Astrocyte of the spinal cord (primary cell): ENCODE data around the gene ZNF813.
"Not testable (repeated sequence)": the region's sequence is repeated elsewhere in the genome, so short reads cannot be mapped to it uniquely, and the experiment has no call there.

Source experiments
- DNase-seq: peaks from one replicate; pipeline ENCODE4 v3.0.0; 2011; ENCODE audit warnings: low read depth, low spot score
- H3K4me3 ChIP-seq: 2 replicates; pipeline ENCODE4 v1.5.1; 2011; ENCODE audit warnings: low read depth, mild to moderate bottlenecking, low read length, moderate library complexity
- CTCF ChIP-seq: IDR thresholded peaks from 2 replicates; pipeline ENCODE4 v1.5.1; 2012; ENCODE audit warnings: low read depth, mild to moderate bottlenecking, low read length, inconsistent platforms
- in situ Hi-C: cut with HindIII; loops from 2 replicates; pipeline ENCODE4 v1.10.0; 2017; ENCODE audit warnings: low sequenced_read_pairs

ZNF813 gene

GRCh38 chr19:53503671-53504364 lies 36.3 kb downstream of the ZNF813 start:
- DNase-seq, in situ Hi-C loops, H3K4me3 ChIP-seq: not testable (repeated sequence)

- H3K4me3 ChIP-seq, DNase-seq, in situ Hi-C loops: not testable (repeated sequence)
Measured at GRCh38 chr19:53504365-53504703, 36.8 kb downstream of the ZNF813 start.

GRCh38 chr19:53504885-53505284 lies 37.4 kb downstream of the ZNF813 start:
- DNase-seq, result no peak
- H3K4me3 ChIP-seq, result no peak overlapping the region
- TF ChIP-seq CTCF, result no peak
- in situ Hi-C loops, result no loop called here

- DNase-seq, result no peak
- in situ Hi-C loops, result no loop called here
- no peak overlapping the region for H3K4me3 ChIP-seq
- TF ChIP-seq CTCF, result no peak
Measured at GRCh38 chr19:53506728-53507127, 39.2 kb downstream of the ZNF813 start.

GRCh38 chr19:53507523-53508442 lies 40.2 kb downstream of the ZNF813 start:
- no peak for TF ChIP-seq CTCF
- DNase-seq, result no peak
- in situ Hi-C loops, result no loop called here
- H3K4me3 ChIP-seq, result no peak overlapping the region

GRCh38 chr19:53509443-53509842 lies 41.9 kb downstream of the ZNF813 start:
- DNase-seq, result no peak
- TF ChIP-seq CTCF, result no peak
- in situ Hi-C loops, result no loop called here
- no peak overlapping the region for H3K4me3 ChIP-seq

GRCh38 chr19:53509845-53510244 lies 42.3 kb downstream of the ZNF813 start:
- H3K4me3 ChIP-seq, result no peak overlapping the region
- in situ Hi-C loops, result no loop called here
- TF ChIP-seq CTCF, result no peak
- no peak for DNase-seq
